Mammary epithelial cell (primary cell): ENCODE measurements around the gene KRT17.

Experiments
- CTCF ChIP-seq, 2 donors: IDR thresholded peaks in 1 of 2; conservative IDR thresholded peaks in 1 of 2; 2 replicates each; pipeline ENCODE4 v1.5.1; 2011 to 2012; ENCODE audit warnings: inconsistent platforms in 2 of 2, low read length in 2 of 2, mild to moderate bottlenecking in 2 of 2, control low read depth in 1 of 2, low read depth in 1 of 2; ENCODE audit not compliant: insufficient read depth in 1 of 2; ENCODE audit errors: extremely low read depth in 1 of 2
- EZH2 ChIP-seq: IDR thresholded peaks from 2 replicates; pipeline ENCODE4 v1.6.1; 2012; ENCODE audit warnings: low read length, inconsistent platforms, borderline replicate concordance

- no peak for TF ChIP-seq CTCF (conservative IDR thresholded peaks at IDR 0.05 in 1 of 2, IDR thresholded peaks at IDR 0.05 in 1 of 2; ENCODE audit: extremely low read depth in 1 of 2, insufficient read depth in 1 of 2, low read depth in 1 of 2, low read length in 2 of 2)
- TF ChIP-seq EZH2, result no peak
These were observed 5.1 kb downstream of the KRT17 start for GRCh38 chr17:41619036-41619926.
